ENCODE results near the gene ATG2A.
A peak's percentile ranks its signal among the peaks of the same experiment; 100 is the strongest.

The ATG2A gene

GRCh38 chr11:64883575-64883974 is 33.4 kb downstream of the ATG2A start:
- DNase-seq = no peak

- DNase-seq = no peak
These were observed 34.8 kb downstream of the ATG2A start for GRCh38 chr11:64882243-64882642.

- no peak for DNase-seq
These were observed 35.5 kb downstream of the ATG2A start for GRCh38 chr11:64881476-64881875.

- no peak for DNase-seq
These were observed 36.6 kb downstream of the ATG2A start for GRCh38 chr11:64880240-64881001.

GRCh38 chr11:64879244-64879900 is 37.6 kb downstream of the ATG2A start:
- DNase-seq = no peak

GRCh38 chr11:64878494-64879243 is 38.3 kb downstream of the ATG2A start, which contains the start of gene EHD1:
TSS of gene EHD1 (minus strand) at chr11:64878621. CDS start at chr11:64878464, 157 bp downstream.
- DNase-seq = peak; percentile 99

- no peak for DNase-seq
These were observed 38.9 kb downstream of the ATG2A start for GRCh38 chr11:64878223-64878493.

GRCh38 chr11:64877390-64878222 is 39.4 kb downstream of the ATG2A start:
- peak; percentile 51 for DNase-seq

GRCh38 chr11:64876835-64877341 is 40.1 kb downstream of the ATG2A start:
- no peak for DNase-seq

GRCh38 chr11:64876229-64876750 is 40.7 kb downstream of the ATG2A start:
- DNase-seq = peak; percentile 62

- no peak for DNase-seq
These were observed 41.4 kb downstream of the ATG2A start for GRCh38 chr11:64875369-64876228.

GRCh38 chr11:64874308-64875240 is 42.4 kb downstream of the ATG2A start:
- no peak for DNase-seq

- no peak for DNase-seq
These were observed 44.1 kb downstream of the ATG2A start for GRCh38 chr11:64872790-64873488.

GRCh38 chr11:64871492-64871891 is 45.5 kb downstream of the ATG2A start:
- no peak for DNase-seq

- no peak for DNase-seq
These were observed 46.0 kb downstream of the ATG2A start for GRCh38 chr11:64870893-64871466.

GRCh38 chr11:64870176-64870892 is 46.7 kb downstream of the ATG2A start:
- DNase-seq = no peak

- DNase-seq = no peak
These were observed 47.3 kb downstream of the ATG2A start for GRCh38 chr11:64869571-64870175.

- DNase-seq = peak; percentile 50
These were observed 48.0 kb downstream of the ATG2A start for GRCh38 chr11:64868904-64869570.
